GM12873 (cell line): Measurements from ENCODE around the gene TWF2.

Source experiments
- CTCF ChIP-seq: IDR thresholded peaks from 2 replicates; pipeline ENCODE4 v1.5.1; 2012; ENCODE audit warnings: low read depth, mild to moderate bottlenecking, moderate library complexity, low read length, control low read depth; ENCODE audit not compliant: insufficient read depth; ENCODE audit errors: missing control alignments

Gene TWF2

GRCh38 chr3:52247409-52248164 is 8.6 kb upstream of the TWF2 start:
- no peak for TF ChIP-seq CTCF

GRCh38 chr3:52246728-52247408 is 7.9 kb upstream of the TWF2 start:
- no peak for TF ChIP-seq CTCF

GRCh38 chr3:52246264-52246620 is 7.3 kb upstream of the TWF2 start:
- TF ChIP-seq CTCF, result no peak

- no peak for TF ChIP-seq CTCF
These were observed 6.6 kb upstream of the TWF2 start, which contains the start of gene PPM1M for GRCh38 chr3:52245322-52246263. PPM1M (plus strand) TSS chr3:52245759; CDS start chr3:52245825, 66 bp downstream.

GRCh38 chr3:52243791-52244628 is 5.1 kb upstream of the TWF2 start:
- TF ChIP-seq CTCF, result no peak

- no peak for TF ChIP-seq CTCF
These were observed 3.1 kb upstream of the TWF2 start for GRCh38 chr3:52242039-52242438.
